ENCODE results near the gene ANP32E. TPM values are rescaled to one million over a fixed set of nuclear protein-coding genes. Genes with fewer than 3 reads are reported as not detected.

ANP32E gene
- total and polyA plus RNA-seq, 2 of the 13 experiments (the other 11 are each of a cell fraction or from before 2014, with no cell fraction given): 10.3 to 53.0 TPM

DNA sequence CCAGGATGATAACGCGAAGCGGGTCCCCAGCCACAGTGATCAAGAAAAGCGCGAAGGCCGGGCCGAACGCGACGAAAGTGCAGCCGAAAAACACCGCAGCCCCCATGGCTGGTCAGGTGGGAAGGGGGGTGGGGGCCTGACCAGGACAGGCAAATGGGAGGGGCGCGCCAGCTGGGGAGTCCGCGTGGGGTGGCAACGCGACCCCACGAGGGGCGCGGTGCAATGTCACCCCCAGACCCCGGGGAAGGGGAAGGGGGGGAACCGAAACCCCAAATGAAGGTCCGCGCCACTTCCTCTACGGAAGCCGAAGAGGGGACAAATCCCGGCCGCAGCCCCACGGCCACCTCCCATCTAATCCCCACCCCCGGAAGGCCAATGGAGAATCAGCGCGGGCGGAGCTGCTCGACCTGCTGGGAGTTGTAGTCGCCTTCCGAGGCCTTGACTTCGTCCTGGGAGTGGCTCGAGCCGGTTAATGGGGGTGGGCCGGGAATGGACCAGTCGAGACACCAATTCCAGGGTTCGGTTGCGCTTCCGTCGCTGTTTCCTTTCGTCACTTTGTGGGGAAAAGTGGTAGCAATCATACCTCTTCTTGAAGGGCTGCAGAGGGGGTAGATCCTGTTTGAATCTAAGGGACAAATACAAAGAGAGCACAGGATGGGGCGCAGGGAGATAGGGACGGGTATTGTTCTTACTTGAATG, 32.9 kb upstream of the ANP32E start, which contains the start of gene APH1A (continued):
- TF ChIP-seq HMGXB3 (CRISPR knock-in tag; IDR thresholded peaks at IDR 0.05; ENCODE audit: borderline replicate concordance): peak; percentile 87
- TF ChIP-seq, protein P1, sequence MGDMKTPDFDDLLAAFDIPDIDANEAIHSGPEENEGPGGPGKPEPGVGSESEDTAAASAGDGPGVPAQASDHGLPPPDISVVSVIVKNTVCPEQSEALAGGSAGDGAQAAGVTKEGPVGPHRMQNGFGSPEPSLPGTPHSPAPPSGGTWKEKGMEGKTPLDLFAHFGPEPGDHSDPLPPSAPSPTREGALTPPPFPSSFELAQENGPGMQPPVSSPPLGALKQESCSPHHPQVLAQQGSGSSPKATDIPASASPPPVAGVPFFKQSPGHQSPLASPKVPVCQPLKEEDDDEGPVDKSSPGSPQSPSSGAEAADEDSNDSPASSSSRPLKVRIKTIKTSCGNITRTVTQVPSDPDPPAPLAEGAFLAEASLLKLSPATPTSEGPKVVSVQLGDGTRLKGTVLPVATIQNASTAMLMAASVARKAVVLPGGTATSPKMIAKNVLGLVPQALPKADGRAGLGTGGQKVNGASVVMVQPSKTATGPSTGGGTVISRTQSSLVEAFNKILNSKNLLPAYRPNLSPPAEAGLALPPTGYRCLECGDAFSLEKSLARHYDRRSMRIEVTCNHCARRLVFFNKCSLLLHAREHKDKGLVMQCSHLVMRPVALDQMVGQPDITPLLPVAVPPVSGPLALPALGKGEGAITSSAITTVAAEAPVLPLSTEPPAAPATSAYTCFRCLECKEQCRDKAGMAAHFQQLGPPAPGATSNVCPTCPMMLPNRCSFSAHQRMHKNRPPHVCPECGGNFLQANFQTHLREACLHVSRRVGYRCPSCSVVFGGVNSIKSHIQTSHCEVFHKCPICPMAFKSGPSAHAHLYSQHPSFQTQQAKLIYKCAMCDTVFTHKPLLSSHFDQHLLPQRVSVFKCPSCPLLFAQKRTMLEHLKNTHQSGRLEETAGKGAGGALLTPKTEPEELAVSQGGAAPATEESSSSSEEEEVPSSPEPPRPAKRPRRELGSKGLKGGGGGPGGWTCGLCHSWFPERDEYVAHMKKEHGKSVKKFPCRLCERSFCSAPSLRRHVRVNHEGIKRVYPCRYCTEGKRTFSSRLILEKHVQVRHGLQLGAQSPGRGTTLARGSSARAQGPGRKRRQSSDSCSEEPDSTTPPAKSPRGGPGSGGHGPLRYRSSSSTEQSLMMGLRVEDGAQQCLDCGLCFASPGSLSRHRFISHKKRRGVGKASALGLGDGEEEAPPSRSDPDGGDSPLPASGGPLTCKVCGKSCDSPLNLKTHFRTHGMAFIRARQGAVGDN (CRISPR knock-in tag; IDR thresholded peaks at IDR 0.05): peak; percentile 76
- TF ChIP-seq ZNF747 (CRISPR knock-in tag; IDR thresholded peaks at IDR 0.05; ENCODE audit: borderline replicate concordance): peak; percentile 85; the same call in 1 of the 2 replicates
- peak; percentile 70 for TF ChIP-seq POLR2G (IDR thresholded peaks at IDR 0.05; ENCODE audit: low read depth, low read length)
- TF ChIP-seq, protein P2, sequence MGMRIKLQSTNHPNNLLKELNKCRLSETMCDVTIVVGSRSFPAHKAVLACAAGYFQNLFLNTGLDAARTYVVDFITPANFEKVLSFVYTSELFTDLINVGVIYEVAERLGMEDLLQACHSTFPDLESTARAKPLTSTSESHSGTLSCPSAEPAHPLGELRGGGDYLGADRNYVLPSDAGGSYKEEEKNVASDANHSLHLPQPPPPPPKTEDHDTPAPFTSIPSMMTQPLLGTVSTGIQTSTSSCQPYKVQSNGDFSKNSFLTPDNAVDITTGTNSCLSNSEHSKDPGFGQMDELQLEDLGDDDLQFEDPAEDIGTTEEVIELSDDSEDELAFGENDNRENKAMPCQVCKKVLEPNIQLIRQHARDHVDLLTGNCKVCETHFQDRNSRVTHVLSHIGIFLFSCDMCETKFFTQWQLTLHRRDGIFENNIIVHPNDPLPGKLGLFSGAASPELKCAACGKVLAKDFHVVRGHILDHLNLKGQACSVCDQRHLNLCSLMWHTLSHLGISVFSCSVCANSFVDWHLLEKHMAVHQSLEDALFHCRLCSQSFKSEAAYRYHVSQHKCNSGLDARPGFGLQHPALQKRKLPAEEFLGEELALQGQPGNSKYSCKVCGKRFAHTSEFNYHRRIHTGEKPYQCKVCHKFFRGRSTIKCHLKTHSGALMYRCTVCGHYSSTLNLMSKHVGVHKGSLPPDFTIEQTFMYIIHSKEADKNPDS (CRISPR knock-in tag; IDR thresholded peaks at IDR 0.05): 0 out of 2 replicates have a peak, but pooled peaks have one; percentile 40
- TF ChIP-seq ZNF800 (CRISPR knock-in tag; IDR thresholded peaks at IDR 0.05): no peak
- TF ChIP-seq THAP11 (CRISPR knock-in tag; IDR thresholded peaks at IDR 0.05): peak; percentile 99
- 0 out of 2 replicates have a peak, but pooled peaks have one; percentile 54 for TF ChIP-seq TGIF2 (CRISPR knock-in tag; IDR thresholded peaks at IDR 0.05)
- TF ChIP-seq SATB2 (CRISPR knock-in tag; IDR thresholded peaks at IDR 0.05): 0 out of 2 replicates have a peak, but pooled peaks have one; percentile 33
- TF ChIP-seq SNRNP70 (IDR thresholded peaks at IDR 0.05; ENCODE audit: low read depth, low read length): no peak
- TF ChIP-seq KMT2B (CRISPR knock-in tag; IDR thresholded peaks at IDR 0.05): peak; percentile 88
- TF ChIP-seq PHF21A (CRISPR knock-in tag; IDR thresholded peaks at IDR 0.05): 0 out of 2 replicates have a peak, but pooled peaks have one; percentile 16
- TF ChIP-seq ZNF17 (CRISPR knock-in tag; IDR thresholded peaks at IDR 0.05): no peak
